HUDEP-2 (cell line): ENCODE results near the gene CBX8.
A peak's percentile ranks its signal among the peaks of the same experiment; 100 is the strongest.

Source experiments
- DNase-seq, 76 experiments: peaks; one replicate each; lab custom pipeline; 2025; ENCODE audit not compliant: unreplicated experiment in 76 of 76; lab: John Stamatoyannopoulos, UW

The CBX8 gene

DNA sequence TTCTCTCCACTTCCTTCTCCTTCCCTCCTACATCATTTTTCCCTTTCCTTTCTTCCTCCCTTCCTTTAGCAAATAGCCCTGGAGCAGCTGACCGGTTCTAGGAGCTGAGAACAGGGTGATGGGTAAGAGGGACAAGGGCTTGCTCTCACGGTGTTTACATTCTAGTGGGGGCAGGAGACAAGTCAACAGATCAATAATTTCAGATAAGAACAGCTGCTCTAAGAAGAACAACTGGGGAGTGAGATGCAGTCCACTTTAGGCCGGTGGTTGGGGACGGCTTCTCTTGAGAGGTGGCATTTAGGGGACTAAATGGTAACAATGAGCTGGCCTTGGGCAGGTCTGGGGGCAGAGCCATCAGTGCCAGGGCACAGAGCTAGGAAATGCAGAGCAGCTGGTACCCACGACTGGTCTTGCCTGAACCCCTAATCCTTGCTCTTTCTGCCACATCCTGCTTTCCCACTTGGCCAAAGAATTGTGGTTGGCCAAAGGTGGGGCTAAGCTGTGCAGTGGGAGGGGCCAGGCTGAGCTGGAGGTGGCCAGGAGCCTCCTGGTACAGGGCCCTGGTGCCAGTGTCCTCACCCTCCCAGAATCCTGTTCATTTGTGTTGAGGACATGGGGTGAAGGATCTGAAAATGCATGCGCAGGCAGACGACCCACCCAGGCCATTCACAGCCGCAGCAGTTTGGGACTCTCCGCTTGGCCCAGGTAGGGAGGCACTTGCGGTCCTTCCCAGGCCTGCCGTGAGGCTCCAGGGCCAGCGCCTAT lies 24.6 kb upstream of the CBX8 start:
- no peak for DNase-seq

DNA sequence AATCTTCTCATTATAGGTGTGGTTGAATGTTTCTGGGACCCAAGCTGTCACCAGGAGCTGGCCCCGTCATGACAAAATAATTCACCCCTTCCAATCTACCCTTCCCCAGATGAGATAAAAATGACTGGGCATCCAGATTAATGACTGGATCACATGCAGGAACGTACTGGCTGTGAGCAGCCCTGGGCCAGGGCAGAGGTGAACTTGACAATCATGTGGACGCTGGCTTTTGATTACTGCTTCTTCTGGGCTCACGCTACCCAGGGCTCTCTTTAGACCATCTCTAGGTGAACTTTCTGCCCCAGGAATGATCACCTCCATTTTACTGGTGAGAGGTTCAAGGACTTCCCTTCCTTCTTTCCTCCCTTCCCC lies 24.1 kb upstream of the CBX8 start:
- DNase-seq: no peak

DNA sequence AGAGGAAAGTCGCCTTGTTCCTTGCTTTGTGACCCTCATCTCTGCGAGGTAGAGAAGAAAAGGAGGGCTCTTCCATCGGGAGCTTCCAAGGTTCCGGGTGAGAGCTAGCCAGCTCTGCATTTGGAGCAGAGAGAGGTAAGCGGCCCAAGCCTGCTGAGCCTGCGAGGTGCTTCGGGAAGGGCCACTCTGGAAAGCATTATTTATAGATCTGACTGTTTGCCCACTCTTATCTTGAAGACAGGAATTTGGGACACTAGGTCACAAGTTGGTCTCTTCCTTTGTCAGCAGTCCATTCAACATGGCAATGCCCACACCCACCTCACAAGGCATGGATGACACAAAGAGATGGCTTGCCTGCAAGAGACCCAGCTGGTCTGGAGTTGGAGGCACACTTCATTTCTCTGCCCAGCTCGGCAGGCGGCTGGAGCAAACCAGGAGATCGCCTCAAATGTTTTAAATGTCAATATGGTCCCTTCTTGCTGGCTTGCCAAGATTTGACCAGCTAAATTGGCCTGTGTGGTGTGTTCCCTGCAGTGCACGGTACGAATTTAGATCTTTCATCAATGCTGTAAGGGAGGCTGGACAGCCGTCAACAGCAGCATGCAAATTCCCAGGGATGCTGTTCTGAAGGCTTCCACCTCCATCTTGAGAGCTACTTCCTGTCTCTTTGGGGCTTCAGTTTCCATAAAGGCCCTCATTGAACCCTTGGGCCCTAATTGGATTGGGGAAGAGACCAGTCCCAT lies 22.8 kb upstream of the CBX8 start:
- DNase-seq: no peak

DNA sequence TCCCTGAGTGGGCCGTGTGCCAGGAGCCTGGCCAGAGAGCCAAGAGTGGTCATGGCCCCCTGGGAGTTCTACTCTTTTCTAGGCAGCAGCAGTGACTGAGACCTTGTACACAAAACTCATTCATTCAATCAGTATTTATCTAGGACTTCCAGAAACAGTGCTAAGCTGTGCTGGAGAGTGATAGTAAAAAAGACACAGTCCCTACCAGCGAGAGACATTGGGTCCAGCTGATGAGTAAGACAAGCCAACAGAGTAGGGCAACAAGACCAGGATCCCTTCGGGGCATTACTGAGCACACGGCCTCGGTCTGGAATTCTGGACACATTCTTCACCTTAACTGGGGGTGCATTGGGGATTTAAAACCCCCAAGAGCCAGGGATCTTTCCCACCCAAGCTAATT lies 22.2 kb upstream of the CBX8 start:
- peak in 18 of 76 experiments; percentile 8 to 56 (median 32) for DNase-seq

DNA sequence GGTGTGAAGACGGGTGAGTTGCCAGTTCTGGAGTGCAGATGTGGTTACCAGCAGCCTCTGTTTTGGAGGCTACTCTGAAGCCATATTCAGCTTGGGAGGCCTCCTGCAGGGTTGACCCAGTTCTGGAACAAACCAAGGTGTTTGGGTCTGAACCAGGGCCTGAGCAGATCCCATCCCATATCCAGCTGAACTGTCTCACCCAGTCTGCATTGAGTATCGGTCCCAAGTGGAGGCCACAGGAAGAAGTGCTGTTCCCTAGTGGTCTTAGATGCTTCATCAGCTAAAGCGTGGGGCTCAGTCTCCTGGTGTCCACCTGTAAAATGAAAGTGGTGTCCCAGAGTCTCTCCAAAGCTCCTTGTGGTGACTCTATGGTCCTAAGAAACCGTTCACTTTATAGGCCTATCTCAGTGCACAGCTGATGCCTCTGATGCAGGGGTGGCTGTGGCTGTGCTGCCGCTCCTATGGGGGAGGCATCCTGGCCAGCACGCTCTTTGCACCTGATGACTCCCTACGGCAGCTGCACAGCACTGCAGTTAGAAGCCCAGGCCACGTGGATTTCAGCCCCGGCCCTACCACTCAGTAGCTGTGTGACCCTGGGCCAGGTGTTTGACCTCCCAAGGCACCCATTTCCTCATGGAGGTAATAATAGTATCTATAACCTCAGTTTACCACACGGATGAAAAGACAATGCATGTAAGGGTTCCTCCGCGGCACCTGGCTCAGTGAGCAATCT lies 21.3 kb upstream of the CBX8 start:
- no peak for DNase-seq

DNA sequence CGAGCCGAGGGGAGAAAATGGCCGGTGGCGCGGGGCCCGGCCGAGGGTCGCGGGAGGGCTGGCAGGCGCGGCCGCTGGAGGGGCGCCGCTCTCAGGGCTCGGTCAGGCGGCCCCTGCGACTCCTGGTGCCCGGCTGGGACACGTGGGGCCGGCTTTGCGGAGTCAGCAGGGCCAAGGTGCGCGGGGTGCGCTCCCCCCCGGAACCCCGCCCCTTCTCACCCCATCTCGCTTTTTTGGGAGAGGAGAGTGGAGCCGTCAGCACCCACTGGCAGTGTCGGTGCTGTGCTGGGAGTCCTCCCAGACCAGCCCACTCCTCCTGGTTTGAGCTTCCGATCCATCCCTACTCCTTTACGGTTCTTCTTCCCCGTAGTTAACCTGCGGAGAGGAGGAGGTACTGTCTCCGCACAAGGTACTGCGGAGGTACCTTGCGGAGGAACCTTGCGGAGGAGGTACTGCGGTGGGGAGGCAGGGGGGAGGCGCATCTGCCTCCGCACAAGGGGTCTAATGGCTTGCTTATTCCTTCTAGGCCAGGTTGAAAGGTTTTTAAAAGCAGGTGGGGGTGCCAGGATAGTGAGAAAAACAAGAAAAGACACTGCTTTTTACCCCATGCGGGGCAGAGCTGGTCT lies 19.1 kb upstream of the CBX8 start:
- no peak for DNase-seq

DNA sequence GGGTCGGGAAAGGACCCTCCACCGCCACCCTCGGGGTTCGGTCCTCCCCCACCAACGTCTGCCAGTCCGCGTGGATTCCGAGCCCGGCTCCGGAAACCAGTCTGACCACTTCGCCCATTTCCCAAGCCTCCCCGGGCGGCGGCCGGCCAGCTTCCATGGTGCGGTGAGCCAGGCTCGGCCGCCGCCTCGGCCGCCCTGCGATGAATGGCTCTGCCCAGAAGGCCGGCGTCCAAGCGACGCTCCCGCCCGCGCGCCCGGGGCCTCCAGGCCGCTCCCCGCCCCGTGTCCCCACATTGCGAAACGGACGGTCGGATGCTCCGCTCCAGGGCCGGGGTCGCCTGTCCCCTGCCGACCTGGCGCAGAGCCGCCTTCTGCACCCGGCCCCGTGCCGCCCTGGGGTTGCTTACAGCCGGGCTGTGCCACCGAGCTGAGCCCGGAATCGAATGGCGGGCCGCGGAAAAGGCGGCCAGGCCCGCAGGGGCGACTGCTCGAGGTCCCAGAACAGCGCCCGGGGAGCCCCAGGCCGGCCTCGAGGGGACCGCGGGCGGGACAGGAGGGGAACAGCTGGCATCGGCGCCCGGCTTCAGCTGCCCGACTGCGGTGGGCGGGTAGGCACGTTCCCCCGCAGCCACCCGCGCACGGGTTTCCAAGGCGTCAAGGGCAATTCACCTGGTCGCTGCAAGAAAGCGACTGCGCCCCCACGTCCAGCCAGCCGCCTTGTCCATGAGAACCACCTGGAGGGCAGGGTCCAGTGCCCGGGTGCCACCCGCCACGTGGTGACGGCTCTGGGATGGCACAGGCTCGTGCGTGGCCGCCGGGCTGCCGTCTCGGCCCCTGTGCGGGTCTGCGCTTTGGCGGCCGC lies 18.3 kb upstream of the CBX8 start:
- peak in 2 of 76 experiments; percentile 22 to 38 for DNase-seq

DNA sequence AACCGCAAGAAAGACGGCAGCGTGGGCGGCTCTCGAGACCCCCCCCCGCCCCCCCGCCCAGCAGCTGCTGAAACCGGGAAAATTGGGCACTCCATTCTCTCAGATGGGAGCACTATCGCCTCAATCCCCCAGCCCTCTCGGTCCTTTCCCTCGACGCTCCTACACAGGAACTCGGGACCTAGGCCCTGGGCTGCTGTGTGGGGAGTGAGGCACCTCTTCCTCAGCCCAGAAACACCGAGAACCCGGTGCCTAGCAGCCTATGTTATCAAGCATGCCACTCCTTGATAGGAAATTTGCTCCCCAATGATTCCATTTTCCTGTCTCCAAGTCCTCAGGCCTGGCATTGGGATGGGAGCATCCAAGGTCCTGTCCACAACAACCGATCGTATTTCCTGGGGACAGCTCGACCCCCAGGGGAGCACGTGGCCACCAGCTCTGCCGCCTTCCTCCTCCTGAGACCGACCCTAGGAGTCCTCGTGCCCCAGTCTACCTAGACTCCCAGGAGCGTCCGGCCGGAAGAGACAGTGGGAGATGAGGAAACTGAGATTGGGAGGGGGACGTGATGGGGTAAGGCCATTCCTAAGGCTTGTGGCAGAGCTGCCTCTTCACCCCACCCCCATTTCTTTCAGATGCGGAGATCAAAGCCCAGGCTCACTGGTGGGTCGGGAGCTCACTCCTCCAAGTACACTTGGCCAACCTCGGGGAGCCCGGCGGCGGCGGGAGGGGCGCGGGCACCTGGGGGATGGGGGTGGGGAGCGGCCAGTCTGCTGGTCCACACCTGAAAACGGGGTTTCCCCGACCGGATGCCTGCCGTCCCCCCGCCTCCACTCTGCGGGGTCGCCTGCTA lies 17.5 kb upstream of the CBX8 start:
- peak in 12 of 76 experiments; percentile 14 to 58 (median 25) for DNase-seq

DNA sequence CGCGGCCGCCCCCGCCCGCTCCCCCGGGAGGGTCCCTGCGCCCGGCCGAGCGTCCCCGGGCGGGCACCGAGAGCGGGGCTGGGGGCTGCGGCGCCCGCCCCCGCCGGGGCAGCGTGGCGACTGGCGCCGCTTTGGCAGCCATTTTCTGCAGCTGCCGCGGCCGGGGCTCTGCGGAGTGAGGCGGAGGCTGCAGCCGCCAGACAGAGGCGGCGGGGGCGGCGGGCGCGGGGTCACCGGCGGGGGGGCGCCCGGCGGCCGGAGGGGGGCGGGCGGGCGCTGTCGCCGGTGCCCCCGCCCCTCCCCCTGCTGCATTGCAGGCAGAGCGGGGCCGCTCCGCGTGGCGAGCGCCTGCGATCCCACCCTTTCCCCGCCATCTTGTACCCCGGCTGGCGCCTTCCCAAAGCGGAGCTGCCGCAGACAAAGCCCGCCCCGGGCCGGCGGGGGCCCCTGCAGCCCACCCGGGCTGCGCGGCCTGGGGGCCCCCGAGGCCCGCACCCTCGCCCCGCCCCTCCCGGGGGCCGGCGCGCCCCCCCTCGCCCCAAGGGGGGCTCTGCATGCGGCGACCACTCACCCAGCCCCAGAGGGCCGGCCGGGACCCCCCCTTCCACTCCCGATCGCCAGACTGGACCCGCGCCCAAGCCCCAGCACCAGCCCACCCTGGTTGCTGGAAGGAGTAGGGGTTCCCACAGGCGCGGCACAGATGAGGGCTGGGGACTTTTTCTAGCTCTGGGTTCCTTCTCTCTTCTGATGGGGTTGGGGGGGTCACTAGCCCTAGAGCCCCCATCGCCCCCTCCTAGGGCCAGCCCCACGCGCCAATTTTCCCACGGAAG lies 16.6 kb upstream of the CBX8 start:
- DNase-seq: peak in 33 of 76 experiments; percentile 9 to 58 (median 32)

DNA sequence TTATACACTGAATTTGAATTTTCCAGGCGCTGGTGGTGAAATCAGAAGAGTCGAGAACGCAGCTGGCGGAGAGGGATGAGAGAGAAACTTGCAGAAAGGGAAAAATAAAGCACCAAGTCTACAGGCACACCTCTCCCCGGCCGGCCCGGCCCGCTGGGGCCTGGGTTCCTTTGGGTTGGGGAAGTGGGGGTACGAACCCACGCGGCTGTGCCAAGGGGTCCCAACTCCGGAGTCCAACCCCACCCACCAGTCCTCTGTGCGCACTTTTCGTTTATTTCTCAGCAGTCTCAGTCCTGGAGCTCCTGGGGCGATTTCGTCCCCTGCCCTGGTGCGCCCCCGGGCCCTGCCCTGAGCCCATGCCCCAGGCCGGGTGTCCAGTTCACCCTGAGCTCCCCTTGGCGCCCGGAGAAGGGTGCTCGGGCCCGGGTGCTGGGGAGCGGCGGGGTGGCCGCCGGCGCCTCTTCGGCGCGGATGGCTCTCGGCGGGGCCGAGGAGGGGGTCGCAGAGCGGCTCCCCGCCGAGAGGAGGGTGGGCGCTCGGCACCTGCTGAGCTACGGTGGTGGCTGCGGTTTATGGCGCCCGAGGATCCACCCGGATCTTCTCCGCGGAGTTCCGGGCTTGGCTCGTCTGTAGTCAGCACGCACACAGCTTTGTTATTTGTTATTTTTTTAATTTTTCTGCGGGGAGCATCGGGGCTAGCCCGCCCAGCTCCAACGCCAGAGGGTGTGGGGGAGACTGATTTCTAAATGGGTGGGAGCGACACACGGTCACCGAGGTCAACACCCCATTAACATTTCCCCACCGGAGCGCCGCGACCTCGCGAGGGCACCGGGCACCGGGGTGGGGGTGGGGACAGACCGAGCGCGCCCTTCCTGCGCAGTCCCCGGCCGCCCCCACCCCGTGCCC lies 15.7 kb upstream of the CBX8 start:
- peak in 10 of 76 experiments; percentile 11 to 49 (median 28) for DNase-seq

DNA sequence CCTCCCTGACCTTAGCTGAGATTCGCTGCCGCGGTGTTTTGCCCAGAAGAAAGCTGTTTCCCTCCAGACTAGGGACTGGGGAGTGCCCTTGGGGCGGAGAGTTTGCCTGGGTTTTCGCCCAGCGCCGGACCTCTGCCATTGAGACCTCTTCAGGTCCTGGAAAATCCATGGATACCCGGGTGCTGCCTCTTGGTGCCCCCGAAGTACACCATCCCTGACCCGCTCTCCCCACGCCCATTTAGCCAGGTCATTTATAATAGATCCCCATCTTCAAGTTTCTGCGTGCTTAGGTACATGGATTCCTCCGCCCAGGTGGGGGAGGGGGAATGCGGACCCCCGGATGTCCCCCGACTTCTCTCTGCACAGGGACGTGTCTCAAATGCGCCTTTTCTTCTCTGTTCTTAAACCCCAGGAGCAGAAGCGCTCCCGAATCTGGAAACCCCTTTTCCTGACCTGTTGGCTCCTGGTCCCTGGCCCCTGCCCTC lies 15.0 kb upstream of the CBX8 start:
- no peak for DNase-seq

DNA sequence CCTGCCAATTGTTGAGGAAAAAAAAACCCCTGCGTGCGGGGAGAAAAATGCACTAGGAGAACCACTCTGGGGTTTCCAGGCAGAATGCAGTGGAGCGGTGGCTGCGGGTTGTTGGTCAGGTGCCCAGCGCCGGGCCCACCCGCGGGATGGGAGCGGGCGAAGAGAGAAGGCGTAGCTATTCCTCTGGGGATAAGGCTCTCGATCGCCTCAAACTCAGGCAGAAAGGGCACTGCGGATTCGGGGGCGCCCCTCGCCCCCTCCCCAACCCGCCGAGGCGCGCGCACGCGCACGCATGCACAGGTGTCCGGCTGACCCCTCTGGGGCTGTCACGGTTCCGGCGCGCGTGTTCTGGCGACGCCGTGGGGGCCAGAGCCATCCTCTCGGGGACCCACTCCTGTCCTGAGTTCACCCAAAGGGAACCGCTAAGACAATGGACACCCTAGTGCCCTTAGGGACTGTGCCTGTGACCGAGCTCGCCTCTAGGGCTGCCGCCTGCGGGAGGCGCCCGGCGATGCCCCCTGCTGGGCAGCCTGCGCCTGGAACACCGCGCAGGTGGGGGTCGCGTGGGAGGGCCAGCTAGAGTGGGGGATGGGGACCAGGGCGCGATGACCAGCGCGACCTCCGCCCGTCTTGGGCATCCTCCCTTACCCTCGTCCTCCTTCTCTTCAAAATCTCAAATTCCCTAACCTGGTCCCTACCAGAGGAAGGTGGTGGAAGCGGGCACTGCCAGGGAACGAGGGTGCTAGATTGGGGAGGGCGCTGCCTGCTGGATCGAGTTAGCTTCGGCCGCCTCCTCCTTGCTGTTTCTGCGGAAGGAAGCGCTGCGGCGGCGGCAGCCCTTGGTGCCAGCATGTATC lies 14.4 kb upstream of the CBX8 start:
- DNase-seq: peak in 63 of 76 experiments; percentile 23 to 81 (median 51)

DNA sequence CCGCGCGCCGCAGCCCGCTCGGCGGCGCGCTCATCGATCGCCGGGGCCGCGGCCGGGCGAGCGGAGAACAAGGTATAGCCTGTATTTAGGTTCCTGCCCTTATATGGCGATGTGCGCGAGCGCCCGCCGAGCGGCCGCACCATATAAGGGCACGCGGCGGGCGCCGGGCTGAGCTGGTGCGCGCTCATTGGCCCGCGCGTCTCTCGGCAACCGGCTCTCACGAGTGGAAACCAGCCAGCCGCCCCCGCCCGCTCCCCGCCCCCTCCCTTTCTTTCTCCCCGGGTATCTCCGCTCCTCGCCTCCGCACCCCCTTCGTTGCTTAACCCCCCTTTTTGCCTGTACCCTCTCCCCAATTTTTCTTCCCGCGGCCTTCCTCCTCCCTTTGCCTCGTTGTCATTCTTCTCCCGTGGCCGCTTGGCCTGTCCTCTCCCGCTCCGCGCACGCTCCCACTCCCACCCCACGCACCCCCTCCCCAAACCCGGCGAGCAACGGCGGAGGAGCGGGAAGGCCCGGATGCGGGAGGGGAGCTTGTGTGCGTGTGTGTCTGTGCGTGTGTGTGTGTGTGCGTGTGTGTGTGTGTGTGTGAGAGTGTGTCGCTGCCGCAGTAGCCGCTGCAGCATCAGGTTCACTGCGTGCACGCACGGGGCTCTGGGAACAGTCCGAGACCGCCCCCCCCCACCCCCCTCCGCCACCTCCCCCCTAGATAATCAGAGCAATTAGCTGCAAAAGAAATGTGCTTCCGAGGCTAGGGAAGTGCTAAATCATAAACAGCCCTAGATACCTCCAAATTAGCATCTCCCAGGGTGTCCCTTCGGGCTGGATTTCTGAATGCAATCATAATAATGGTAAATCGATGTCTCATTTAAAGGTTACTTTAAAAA lies 13.5 kb upstream of the CBX8 start:
- peak in 66 of 76 experiments; percentile 17 to 88 (median 63) for DNase-seq

DNA sequence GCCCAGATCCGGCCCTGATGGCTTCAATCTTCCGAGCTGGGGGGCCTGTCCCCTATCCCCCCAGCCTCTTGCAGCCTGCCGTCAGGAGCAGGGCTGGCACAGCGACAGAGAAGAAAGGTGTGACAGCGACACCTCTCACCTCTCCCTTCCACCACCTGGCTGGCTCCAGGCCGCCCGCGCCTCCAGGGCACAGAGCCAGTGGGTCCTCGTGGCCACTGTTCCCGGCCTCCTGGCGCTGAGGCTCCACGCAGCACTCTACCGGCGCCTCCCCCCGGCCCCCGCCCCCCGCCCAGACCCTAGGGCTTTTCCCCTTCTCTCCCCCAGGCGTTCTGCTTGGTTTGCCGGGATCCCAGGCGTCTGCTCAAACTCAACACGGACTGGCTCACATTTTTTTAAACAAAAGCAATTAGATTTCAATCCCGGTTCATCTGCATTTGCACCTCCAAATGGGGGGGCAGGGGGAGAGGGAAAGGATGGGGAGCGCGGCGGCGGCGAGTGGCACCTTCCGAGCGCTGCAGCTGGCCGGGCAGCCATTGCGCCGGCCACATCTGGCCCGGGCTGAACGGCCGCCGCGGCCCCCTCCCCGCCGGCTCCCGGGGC lies 12.8 kb upstream of the CBX8 start:
- DNase-seq: no peak
